Measurements from ENCODE around the gene KANSL1. TPM values are rescaled to one million over a fixed set of nuclear protein-coding genes. Genes with fewer than 3 reads are reported as not detected.

KANSL1 gene
- polyA plus RNA-seq, 3 donors = 84.5 to 90.4 (median 85.7) TPM

DNA sequence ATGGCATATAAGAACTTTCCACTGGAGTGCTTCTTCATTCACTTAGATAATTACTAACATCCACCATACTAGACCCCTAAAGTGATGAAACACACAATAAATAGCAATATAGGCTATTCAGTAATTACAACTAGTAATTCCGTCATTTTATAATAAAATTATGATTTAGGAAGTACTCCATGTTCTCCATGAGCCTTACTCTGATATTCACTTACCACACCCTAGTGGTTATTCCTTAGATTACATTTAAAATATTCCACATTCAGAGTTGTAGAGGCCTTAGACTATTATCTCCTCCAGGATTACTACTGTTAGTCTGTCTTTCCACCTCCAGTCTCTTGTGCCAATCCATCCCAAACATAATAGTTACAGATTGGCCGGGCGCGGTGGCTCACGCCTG, 131.8 kb downstream of the KANSL1 start:
- DNase-seq (ENCODE audit: extremely low read depth in 1 of 11, low read depth in 9 of 11, low spot score in 4 of 11) = no peak

DNA sequence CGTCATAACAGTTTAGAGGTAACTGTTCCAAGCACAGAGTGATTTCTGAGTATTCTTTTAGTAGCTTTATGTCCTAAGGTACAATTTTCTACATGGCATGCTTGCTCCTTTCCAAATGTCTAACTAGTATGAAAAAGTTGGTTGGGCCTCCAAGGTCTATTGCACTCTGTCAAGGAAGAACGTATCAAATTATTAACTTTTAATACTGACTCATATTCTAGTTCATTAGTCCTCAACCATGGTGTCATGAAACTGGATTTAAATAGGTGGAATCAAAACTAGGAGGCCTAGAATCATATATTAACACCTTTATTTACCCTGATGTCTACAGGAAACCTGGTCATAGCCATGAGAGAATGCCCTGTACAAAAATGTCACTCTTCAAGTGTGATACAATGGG, 132.8 kb downstream of the KANSL1 start:
- no peak for DNase-seq (ENCODE audit: extremely low read depth in 1 of 11, low read depth in 9 of 11, low spot score in 4 of 11)

DNA sequence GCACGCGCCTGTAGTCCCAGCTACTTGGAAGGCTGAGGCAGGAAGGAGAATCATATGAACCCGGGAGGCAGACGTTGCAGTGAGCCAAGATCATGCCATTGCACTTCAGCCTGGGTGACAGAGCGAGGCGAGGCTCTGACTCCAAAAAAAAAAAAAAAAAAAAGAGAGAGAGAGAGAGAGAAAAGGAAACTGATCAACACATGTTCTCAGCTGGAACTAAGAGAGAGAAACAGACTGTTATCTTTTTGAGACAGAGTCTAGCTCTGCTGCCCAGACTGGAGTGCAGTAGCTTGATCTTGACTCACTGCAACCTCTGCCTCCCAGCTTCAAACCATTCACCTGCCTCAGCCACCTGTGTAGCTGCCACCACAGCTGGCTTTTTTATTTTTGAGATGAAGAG, 133.7 kb downstream of the KANSL1 start:
- DNase-seq (ENCODE audit: extremely low read depth in 1 of 11, low read depth in 9 of 11, low spot score in 4 of 11) = no peak

DNA sequence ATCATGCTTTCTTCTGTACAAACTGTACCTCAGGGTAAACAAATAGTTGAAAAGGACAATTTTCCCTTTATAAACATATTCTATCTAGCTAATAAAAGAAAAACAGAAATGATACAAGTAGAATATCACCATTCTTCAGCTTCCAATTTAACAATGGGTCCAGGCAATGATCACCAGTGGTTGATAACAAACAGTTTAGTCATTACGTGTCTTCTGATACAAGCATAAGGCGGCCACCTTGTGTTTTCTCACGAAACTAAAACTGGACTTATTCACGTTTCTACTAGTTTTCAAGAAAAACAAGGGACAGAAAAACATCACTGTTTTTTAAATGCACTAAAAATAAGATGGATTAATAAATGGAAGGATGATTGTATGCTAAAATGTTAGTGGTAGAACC, 135.9 kb downstream of the KANSL1 start:
- DNase-seq (ENCODE audit: extremely low read depth in 1 of 11, low read depth in 9 of 11, low spot score in 4 of 11) = no peak

DNA sequence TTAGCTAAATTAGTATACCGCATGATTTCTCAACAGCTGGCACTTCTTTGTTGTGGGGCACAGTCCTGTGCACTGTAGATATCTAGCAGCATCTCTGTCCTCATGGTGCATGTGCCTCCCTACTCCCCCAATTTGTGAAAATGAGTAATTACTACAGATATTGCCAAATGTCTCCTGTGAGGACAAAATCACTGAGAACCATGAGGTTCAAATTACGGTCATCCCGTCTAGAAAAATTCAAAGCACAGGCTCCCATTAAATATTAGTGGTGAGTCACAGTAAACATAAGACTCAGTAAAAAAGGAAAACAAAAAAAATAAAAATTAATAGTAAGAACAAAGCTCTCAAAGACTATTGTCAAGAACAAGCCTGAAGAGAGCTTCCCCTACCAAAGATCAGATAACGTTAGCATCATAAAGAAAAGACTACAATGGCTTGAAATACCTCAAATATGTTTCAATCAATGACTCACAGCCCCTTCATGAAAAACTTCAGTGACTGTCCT, 136.4 kb downstream of the KANSL1 start:
- DNase-seq (ENCODE audit: extremely low read depth in 1 of 11, low read depth in 9 of 11, low spot score in 4 of 11) = no peak

DNA sequence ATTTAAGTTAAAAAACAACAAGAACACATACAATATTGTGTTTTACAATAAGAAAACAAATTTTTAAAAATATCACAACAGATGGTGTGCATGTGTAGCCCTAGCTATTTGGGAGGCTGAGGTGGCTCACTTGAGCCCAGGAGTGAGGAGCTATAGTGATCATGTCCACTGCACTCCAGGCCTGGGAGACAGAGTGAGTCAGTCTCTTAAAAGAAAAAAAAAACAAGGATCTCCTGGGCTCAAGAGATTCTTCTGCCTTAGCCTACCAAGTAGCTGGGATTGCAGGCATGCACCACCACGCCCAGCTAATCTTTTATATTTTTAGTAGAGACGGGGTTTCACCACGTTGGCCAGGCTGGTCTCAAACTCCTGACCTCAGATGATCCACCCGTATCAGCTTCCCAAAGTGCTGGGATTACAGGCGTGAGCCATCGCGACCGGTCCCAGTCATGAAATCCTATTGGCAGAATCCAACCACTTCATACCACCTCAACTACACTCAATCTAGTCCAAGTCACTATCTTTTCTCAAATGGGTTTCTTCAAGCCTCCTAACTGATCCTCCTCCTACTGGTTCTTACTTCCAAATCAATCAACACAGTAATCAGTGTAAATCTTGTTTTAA, 139.2 kb downstream of the KANSL1 start:
- no peak for DNase-seq (ENCODE audit: extremely low read depth in 1 of 11, low read depth in 9 of 11, low spot score in 4 of 11)

DNA sequence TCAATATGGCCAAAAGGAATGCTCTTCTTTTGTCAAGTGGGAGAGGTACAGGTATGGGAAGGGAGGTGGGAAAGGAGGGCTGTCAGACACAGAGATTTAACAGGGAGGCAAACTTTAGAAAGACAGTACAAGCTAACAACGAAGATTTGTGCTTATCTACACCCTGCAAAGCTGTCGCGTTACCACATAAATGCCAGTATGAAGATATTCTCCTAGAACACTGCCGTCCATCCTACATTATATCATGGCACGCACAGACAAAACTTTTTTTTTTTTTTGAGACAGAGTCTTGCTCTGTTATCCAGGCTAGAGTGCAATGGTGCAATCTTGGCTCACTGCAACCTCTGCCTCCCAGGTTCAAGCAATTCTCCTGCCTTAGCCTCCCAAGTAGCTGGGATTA, 143.6 kb downstream of the KANSL1 start:
- DNase-seq (ENCODE audit: extremely low read depth in 1 of 11, low read depth in 9 of 11, low spot score in 4 of 11) = no peak

DNA sequence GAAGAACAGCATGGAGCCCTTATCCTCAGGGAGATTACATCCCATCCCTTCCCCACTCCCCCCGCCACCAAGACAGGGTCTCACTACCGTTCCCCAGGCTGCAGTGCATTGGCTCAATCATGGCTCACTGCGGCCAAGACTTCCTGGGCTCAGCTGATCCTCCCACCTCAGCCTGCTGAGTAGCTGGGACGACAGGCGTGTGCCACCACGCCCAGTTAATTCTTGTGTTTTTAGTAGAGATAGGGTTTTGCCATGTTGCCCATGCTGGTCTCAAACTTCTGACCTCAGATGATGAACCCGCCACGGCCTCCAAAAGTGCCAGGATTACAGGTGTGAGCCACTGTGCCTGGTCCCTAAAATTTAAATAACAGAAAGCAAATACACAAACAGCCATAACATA, 145.4 kb downstream of the KANSL1 start:
- no peak for DNase-seq (ENCODE audit: extremely low read depth in 1 of 11, low read depth in 9 of 11, low spot score in 4 of 11)

DNA sequence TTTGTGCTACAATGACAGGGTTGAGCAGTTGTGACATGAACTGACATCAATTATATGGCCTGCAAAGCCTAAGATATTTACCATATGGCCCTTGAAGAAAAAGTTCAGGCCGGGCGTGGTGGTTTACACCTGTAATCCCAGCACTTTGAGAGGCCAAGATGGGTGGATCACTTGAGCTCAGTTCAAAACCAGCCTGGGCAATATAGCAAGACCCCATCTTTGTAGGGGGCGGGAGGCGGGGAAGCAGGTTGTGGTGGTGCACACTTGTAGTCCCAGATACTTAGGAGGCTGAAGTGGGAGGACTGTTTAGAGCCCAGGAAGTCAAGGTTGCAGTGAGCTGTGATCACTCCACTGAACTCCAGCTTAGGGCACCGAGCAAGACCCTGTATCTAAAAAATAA, 145.8 kb downstream of the KANSL1 start:
- DNase-seq (ENCODE audit: extremely low read depth in 1 of 11, low read depth in 9 of 11, low spot score in 4 of 11) = no peak

DNA sequence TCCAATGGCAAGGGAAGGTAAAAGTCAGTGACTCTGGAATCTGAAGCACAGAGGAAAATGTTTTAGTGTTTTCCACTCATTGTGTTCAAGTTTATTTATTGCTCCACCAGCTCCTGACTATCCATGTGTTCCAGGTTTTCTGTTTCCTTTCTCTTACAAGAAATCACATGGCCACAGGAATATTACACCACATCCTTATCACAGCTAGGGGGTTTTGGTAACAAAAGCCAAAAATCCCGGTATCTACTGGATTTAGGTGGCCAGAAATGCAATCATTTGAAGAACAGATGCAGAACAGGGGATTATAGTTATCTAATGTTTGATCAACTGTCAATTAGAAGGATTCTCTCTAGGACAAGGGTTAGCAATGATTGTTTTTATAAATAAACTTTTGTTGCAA, 146.3 kb downstream of the KANSL1 start:
- DNase-seq (ENCODE audit: extremely low read depth in 1 of 11, low read depth in 9 of 11, low spot score in 4 of 11) = peak in 2 of 11 donors; percentile 5 to 7

DNA sequence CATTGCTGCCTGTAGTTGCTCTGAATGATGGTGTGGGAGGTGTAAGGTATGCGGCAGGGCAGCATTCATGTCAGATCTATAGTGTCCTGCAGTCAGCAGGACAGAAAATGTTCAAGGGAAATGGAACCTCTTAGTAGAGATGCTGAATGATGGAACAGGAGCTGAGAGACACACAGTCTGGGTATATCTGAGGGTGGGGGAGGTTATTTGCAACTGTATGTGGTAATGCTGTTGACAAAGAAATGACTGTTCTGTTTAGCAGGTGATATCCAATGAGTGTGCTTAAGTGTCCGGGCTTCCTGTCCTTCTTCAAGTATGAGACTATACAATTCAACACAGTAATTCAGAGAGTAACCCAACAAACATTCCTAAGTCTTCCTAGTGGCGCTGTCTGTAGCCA, 147.6 kb downstream of the KANSL1 start:
- DNase-seq (ENCODE audit: extremely low read depth in 1 of 11, low read depth in 9 of 11, low spot score in 4 of 11) = no peak

DNA sequence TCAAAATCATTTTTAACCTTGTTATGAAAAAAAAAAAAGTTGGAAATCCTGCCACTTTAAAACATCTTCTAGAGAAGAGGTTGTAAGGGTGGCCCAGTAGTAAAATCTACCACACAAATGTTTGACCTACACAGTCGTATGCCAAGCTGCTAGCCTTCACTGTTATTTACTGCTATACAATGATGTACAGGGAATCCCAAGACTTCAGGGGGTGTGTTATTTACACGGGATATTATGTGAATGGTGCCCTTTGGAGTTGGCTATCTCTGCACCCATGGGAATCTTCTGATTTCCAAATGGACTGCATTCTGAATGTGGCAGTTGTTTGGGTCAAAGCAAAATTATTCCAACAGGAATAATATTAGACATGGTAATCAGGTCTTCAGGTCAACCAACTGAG, 148.2 kb downstream of the KANSL1 start:
- DNase-seq (ENCODE audit: extremely low read depth in 1 of 11, low read depth in 9 of 11, low spot score in 4 of 11) = no peak

DNA sequence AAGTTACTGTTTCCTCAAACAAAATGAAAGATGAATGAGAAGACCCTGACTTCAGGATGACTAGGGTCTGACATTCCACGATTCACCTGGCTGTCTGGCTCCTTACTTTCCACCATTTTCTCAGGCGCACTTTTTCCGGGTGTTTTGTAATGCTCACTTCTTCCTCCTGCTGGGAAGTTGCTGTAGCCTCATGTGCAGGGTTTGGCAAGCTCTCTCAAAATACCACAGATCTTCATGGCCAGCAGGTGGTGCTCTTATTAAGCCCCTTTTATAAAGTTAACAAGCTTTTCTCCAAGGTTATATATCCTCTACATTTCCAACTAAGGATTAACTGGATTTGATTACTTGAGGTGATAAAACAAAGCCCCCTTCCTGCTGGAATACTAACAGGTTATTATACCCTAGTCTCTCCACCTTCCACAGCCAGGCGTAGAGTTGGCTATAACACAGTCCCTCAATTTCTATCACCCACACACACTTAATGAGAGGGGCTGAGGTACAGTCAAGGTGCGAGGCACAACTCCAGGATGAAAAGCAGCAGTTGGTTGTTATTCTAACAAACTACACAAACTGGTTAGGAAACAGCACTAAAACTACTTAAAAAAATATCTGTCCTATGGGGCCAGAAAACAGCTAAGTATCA, 148.8 kb downstream of the KANSL1 start:
- peak; percentile 55 to 84 (median 71) for DNase-seq (ENCODE audit: extremely low read depth in 1 of 11, low read depth in 9 of 11, low spot score in 4 of 11)

DNA sequence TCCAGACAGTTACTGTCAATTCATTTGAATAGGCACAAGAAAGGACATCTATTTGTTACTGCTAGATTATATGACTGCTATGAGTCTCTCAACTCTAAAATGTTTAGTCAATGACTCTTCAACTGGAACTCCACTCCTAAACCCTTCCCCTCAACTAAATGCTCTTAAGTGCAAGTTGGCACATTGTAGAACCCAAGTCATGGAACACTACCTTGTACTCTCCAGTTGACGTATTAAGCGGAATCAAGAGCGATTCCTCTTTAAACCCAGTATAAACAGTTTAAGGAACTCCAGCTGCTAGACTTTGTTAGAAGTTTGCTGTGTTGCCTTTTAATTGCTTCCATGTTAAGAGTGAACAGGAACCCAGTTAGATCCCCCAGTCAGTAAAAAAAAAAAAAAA, 149.6 kb downstream of the KANSL1 start:
- no peak for DNase-seq (ENCODE audit: extremely low read depth in 1 of 11, low read depth in 9 of 11, low spot score in 4 of 11)

DNA sequence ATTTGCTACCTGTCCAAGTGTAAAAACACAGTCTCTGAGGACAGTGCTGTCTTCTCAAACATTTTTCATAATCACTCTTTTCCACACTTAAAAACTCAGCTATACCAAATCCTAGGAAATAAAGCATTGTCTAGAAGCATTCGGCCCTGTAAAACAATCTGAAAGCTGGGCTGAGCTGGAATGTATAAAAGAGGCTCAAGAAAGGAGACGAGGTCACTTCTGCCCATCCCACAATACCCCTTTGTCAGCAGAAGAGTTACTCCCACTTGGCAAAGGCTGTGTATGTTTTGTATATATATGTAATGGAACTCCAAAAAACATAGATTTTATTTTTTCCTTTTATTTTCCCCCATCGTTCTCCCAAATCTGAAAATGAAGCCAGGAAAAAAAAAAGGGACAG, 150.3 kb downstream of the KANSL1 start:
- no peak for DNase-seq (ENCODE audit: extremely low read depth in 1 of 11, low read depth in 9 of 11, low spot score in 4 of 11)

DNA sequence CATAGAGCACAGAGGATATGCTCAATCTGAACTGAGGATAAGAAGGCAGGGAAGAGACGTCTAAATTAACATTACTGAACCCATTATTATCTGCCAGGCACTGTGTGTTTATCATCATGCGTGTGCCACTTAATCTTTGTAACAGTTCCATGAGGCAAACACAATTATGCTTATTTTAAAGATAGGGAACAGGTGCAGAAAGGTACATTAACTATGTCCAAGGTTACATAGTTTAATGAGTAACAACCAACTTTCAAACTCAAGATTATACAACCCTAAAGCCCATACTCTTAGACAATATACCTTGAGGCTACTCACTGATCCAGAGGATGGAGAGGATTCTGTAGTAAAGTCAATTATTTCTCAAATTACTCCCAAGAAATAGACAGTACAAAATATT, 151.0 kb downstream of the KANSL1 start:
- DNase-seq (ENCODE audit: extremely low read depth in 1 of 11, low read depth in 9 of 11, low spot score in 4 of 11) = no peak

DNA sequence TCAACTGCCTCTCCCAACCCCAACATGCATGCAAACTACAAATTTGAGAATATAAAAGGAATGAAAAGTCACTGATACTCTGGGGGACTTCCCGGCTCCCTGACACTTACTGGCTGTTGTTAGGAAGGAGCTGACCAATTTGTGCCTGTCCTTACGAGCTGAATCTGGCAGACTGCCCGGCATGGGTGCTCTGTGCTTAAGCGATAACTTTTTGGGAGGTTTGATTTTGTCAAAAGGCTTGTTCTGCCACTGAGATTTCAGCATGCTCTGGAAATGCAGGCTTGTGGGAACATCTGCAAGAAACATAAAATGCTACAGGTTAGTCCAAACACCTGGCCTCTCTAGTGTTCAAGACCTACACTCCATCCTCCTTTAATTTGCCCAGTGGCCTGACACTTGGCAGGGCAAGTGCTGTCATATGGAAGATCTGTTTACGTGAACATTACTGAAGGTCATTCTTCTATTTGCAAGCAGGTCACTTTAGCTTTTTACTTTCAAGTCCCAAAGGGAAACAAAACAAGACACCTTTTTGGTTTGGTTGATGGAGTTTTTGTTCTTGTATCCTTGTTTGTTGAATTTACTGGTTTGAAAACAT, 153.5 kb downstream of the KANSL1 start:
- DNase-seq (ENCODE audit: extremely low read depth in 1 of 11, low read depth in 9 of 11, low spot score in 4 of 11) = no peak

DNA sequence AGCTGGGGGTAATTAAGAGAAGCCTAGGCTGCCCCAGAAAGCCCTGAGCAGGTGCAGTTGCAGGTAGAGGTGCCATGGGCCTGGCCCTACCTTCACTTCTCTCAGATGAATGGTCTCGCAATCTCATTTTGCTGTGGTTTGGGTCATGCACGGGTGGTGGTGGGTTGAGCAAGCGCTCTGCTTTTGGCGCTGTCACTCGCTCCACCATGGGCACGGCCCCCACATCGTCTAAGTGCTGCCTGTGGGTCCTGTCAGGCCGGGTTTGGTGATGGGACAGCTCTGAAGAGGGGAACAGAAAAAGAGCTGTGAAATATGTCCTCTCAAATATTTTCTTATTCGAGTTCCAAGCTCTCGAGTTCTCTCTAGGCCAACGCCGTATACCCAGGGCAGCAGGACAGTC, 154.3 kb downstream of the KANSL1 start:
- no peak for DNase-seq (ENCODE audit: extremely low read depth in 1 of 11, low read depth in 9 of 11, low spot score in 4 of 11)

DNA sequence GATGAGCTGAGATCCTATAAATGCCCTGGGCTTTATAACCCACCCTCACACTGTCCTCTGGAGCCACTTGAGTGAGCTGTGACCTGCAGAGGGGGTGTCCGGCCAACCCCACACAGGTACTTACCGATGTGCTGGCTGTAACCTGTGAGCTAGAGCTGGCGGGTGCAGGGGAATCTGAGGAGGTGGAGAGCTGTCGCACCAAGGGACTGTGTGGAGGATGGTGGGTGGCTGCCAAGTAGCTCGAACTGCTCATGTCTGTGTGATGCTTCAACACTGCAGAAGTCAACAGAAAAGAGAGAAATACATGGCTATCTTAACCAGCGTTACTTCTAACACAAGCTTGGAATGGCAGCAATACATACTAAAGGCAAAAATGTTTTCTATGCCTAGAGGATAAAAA, 154.8 kb downstream of the KANSL1 start:
- DNase-seq (ENCODE audit: extremely low read depth in 1 of 11, low read depth in 9 of 11, low spot score in 4 of 11) = no peak

DNA sequence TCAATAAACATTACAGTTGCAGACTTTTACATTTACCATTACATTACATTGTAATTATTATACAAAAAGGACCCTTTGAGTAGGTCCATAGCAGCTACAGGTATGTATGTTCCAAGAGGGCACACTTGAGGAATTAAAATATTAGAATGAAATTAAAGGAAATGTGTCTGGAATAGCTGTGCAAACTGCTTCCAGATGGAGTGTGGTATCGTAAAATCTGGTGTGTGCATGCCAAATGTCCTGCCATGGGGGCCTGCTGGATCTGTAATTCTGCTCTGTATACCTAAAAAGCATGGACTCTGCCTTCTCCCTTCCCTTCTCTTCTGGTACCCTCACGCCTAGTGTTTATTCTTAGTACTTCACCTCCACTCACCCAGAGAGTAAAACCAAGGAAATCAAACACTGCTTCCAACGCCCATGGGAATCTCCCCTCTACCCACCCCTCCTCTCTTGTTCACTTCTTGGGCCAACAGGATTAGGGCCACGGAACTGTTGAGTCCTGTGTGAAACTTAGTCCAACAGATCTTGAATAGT, 155.4 kb downstream of the KANSL1 start:
- no peak for DNase-seq (ENCODE audit: extremely low read depth in 1 of 11, low read depth in 9 of 11, low spot score in 4 of 11)
